GM19193 (cell line): ENCODE data around the gene CDC5L.

Experiments
- POLR2A ChIP-seq: IDR thresholded peaks from 4 replicates; pipeline ENCODE4 v1.6.1; 2011; ENCODE audit not compliant: insufficient read depth, insufficient read length; ENCODE audit errors: extremely low read depth

The CDC5L gene

DNA sequence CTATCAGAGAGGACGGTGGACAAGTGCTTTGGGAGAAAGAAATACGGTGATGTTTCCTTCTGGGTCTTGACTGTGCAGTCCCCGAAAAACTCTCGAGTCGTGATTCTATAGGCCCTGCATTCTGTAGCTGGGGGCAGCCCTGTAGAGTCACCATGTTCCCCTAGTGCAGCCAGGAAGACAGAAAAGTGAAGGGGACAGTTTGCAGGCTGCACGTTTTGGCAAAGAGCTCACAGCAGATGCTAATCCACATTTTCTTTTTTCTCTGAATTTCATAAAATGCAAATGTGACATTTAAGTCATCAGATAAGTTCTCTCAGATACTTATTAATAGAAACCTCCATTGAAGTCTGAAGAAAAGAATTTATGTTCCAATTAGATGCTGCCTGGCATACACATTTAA, 25.6 kb upstream of the CDC5L start:
- TF ChIP-seq POLR2A: no peak

DNA sequence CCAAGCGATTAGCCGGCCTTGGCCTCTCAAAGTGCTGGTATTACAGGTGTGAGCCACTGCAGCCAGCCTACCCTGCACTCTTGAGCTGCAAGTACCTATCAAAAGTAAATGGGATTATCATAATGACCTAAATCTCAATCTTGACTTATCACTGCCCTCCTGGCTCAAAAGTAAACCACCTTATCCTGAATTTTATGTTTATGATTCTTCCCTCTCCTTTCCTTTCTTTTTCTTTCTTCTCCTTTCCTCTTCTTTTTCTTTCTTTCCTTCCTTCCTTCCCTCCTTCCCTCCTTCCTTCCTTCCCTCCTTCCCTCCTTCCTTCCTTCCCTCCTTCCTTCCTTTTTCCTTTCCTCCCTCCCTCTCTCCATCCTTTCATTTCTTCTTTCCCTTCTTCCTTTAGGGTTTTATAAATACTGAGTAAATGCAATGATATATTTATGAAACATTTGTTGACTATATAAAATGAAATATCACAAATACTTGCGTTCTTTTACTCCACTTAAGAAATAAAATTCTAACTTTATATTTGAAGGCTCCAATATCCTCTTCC, 24.1 kb upstream of the CDC5L start:
- TF ChIP-seq POLR2A: no peak

DNA sequence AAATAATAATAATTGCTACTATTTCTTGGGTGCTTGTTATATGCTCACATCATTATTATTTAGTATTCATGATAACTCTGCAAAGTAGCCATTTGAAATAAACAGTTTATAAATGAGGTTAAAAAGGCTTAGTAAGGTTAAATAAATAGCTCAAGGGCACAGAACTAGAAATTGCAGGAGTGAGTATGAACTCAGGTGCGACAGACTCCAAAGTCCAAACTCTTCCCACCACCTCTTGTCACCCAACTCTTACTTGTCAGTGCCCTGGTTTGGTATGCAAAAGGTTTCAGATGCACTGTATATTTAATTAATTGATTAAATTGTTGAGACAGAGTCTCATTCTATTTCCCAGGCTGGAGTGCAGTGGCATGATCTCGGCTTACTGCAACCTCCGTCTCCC, 20.7 kb upstream of the CDC5L start:
- no peak for TF ChIP-seq POLR2A

DNA sequence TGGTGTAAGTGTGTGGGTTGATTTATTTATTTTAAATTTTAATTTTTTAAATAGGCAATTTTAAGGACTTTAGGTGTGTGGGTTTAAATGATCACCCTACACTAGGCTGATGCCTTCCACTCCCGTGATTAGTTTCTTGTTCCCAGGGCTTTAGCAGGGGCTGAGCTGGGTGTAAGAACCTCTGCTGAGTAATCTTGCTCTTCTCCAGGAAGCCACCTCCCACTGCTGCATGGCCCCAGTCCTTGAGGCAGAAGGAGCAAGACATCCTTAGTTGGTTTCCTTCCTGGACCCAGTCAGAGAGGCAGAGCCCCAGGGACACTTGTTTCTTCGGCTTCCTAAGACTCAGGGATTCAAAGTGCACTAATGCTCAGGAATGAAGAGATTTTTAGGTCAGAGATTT, 19.8 kb upstream of the CDC5L start:
- no peak for TF ChIP-seq POLR2A

DNA sequence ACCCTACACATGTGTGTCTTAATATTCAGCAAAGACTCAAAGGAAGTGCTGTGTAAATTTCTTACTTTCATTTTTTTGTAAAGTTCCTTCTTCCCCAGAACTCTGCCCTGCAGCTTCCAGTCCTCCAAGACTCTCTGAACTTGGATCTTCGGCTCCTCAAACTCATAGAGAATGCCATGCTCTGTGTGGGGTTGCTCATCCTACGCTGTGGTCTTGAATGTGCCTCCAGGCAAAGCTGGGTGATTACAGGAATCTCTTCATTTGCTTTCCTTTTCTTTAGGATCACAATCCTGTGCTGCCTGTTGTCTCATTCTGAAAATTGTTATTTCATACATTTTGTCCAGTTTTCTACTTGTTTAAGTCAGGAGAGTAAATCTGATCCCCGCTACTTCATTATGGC, 14.5 kb upstream of the CDC5L start:
- TF ChIP-seq POLR2A: no peak

DNA sequence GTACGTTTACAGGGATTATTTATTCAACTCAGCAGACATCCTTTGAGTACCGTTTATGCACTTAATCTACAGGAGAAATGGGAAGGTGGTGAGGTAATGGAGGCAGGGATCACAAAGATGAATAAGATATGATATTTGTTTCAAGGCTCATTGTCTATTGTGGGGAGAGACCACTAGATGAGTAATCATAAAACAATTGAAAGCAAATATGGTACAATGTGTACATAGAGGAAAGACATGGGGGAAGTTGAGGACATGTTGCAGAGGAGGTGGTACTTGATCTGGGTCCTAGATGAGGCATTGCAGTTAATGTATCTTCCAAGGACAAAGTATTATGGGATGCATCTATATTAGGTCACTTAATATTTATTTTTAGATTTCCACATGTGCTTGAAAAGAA, 13.7 kb upstream of the CDC5L start:
- TF ChIP-seq POLR2A: no peak

DNA sequence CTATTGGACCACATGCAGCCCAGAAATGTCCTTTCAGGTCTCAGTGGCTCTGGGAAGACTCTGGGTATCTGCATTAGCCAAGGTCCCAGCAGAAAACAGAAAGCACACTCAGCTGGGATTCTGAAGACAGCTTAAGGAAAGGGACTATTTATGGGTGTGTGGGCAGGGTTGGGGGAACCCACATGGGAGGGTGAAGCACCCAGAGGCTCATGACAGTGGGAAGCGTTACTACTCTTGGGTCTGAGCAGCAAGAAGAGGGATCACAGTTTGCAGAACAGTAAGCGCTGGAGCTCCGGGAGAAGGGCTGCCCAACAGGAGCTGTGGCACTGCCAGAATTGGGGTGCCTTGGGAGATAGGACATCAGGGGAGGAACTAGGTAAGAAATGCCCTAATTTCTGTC, 12.4 kb upstream of the CDC5L start:
- TF ChIP-seq POLR2A: no peak

DNA sequence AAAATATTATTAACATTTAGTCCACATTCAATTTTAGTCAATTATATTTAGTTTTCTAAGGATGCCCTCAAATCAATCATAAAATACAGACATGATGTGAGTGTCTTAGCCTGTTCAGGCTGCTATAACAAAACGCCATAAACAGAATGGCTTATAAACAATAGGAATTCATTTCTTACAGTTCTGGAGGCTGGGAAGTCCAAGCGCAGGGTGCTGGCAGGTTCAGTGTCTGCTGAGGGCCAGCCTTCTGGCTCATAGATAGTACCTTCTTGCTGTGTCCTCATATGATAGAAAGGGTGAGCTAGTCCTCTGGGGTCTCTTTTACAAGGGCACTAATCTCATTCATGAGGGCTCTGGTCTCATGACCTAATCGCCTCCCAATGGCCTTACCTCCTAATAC, 10.0 kb upstream of the CDC5L start:
- TF ChIP-seq POLR2A: no peak

DNA sequence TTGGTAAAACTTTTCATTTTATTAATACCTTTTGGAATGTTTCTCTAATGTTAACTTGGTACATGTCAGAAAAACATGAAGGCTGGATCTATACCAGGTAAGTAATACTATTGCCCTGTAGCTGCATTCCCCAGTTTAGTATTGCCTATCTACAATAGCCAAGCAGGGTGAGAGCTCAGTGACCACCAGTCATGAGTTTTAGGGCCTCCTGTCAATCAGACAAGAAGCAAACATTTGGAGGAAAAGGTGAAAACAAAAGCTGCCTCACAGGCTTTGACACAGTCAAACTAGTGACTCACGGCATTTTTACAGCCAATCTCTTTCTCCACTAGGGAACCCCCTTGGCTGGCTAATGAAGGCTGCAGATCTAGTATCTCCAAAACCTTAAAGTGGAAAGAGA, 9.5 kb upstream of the CDC5L start:
- TF ChIP-seq POLR2A: no peak

DNA sequence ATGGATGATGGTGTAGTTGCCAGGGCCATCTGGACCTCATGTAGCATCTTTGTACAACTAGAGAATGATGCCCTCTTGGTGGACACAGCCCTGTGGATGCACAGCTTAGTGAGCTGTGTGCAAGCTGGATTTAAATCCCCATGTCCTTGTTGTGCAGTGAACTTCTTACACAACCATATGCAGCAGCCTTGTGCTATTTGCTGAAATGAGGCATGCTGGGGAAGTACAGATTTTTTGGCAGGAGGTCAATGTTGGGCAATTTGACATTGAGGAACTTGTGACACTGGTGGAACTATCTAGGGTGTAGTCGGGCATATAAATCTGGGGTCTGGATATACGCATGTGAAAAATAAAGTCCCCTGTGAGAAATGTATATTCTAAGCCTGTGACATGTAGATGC, 5.8 kb upstream of the CDC5L start:
- TF ChIP-seq POLR2A: no peak

DNA sequence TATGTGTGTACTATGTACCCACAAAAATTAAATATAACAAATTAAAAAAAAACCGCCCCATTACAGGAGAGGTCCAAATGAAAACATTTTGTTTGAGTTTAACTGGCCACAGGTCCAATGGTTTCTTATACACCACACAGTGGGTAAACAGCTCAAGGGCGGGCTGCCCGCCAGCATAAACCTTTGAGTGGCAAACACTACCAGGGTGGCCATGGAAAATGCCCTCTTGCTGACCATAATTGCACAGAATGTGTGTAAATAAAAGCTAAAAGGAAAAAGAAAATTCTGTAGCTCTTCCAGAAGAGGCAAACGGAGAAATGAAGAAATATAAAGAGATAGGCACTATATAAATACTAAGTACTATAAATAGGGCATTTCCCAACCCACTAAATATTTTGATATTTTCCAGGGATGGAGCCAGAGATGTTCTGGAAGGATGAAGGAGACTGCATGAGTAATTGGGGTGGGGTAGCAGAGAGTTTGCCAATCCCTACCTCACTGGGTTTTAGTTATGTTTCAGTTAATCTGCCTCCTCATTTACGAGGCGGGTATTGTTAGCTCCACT, 1.1 kb upstream of the CDC5L start:
- no peak for TF ChIP-seq POLR2A

DNA sequence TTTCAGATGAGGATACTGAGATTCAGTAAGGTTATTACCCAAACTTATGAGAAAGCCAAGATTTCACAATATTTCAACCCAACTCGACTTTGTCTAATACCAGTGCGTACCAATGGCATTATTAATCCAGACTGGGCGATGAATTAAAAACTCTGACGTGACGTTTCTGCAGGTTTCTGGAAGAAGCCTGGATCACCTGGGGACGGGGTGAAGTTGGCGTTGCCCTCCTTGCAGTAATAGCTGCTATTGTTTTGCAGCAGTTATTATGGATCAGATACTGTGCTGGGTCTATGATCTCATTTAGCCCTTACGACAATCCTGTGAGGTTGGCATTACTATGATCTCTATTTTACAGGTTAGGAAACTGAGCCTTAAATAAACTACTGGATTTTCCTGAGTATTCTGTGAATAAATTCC, 569 bp upstream of the CDC5L start:
- no peak for TF ChIP-seq POLR2A

DNA sequence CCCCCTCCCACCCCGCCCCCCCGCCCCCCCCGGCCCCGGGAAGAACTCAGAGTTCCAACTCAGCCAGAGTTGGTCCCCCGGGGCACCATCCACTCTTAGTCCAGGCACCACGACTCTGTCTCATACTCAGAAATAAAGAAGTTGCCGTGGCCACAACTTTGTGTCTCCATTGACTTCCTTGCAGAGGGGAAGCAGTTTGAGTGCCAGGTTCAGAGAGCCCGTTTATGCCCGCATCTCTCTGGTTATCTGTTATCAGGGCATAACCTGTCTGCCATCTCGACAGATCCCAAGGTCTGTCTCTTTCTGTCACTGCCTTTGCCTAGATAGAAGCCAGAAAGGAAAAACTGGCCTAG, 605 bp downstream of the CDC5L start:
- no peak for TF ChIP-seq POLR2A

DNA sequence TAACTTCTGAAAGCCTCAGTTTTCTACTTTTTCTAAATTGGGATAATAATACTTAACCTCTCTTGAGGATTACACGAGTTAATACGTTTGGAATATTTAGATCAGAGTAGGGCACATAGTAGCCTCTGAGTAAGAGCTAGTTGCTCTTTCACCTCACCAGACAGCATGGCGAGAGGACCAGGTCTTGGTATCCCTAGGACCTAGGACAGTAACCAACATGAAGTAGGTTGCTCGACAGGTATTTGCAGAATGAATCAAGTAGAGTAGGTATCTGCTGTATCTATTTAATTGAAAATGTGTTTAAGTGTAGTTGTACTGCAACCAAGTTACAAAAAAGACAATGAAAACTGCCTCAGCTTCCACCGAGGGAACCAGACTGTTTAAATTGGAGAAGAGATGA, 1.4 kb downstream of the CDC5L start:
- TF ChIP-seq POLR2A: no peak

DNA sequence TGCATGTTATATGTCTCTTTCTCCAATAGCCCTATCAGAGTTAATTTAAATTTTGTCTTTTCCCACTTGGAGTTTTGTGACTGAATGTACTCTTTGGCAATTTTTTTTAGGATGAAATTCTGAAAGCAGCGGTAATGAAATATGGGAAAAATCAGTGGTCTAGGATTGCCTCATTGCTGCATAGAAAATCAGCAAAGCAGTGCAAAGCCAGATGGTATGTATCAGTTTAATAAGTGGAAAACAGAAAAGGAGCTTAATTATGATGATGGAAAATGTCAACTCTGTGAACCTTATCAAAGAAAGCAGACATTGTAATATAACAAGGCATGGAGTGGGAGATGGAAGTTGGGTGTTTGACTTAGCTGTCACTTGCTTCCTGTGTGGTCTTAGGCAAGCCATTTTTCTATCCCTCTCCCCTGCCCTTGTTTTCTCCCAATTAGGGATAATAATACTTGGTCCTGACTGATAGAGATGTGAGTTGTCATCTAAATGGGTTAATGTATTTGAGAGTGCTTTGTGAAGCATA, 2.7 kb downstream of the CDC5L start:
- TF ChIP-seq POLR2A: no peak

DNA sequence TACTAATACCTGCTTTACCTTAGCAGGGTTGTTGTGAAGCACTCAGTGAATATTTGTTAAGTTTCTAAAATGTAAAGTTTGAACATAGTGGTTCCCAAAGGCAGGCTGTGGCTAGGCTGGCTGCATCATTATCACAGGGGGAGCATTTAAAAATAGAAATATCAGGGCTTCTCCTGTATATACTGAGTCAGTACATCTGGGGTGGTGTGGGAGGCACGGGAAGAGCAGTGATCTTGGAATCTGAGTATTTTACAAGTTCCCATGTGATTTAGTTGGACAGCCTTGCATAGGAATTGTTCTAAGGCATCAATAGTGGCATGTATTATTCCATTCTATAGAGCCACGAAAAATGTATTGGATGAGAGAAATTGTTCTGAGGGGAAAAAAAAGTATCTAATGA, 8.0 kb downstream of the CDC5L start:
- no peak for TF ChIP-seq POLR2A

DNA sequence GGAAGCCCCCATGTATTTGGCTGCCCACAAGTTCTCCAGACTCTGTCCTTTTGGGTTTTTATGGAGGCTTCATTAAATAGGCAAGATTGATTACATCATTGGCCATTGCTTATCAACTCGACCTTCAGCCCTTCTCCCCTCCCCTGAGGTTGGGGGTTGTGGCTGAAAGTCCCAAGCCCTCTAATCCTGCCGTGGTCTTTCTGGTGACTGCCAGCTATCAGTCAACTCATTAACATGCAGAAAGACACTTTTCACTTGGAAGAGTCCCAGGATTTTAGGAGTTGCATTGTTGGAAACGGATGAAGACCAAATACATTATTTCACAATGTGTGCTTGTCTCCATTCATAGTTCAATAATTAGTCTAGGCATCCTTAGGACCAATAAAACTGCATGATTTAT, 9.5 kb downstream of the CDC5L start:
- TF ChIP-seq POLR2A: no peak
